ENCODE results near the gene C6orf120. TPM values are rescaled to one million over a fixed set of nuclear protein-coding genes. Genes with fewer than 3 reads are reported as not detected.

The C6orf120 gene
- total and polyA plus RNA-seq, 2 of the 13 experiments (the other 11 are each of a cell fraction or from before 2014, with no cell fraction given): 21.7 to 29.9 TPM

GRCh38 chr6:169724494-169725124 is 22.7 kb downstream of the C6orf120 start, which contains the start of gene PHF10 (continued):
- TF ChIP-seq GLI4 (CRISPR knock-in tag; IDR thresholded peaks at IDR 0.05; ENCODE audit: borderline replicate concordance) (no peak), NPAS2 (CRISPR knock-in tag; IDR thresholded peaks at IDR 0.05; ENCODE audit: borderline replicate concordance) (no peak), ZNF800 (CRISPR knock-in tag; IDR thresholded peaks at IDR 0.05) (0 out of 2 replicates have a peak, but pooled peaks have one; percentile 13), ZNF292 (CRISPR knock-in tag; IDR thresholded peaks at IDR 0.05; ENCODE audit: borderline replicate concordance, low read depth) (no peak; the same call in 1 of the 2 replicates), HNF1A (IDR thresholded peaks at IDR 0.05; ENCODE audit: low read depth) (no peak), HNF1A (CRISPR knock-in tag; IDR thresholded peaks at IDR 0.05; ENCODE audit: borderline replicate concordance) (no peak), ARNT2 (CRISPR knock-in tag; IDR thresholded peaks at IDR 0.05; ENCODE audit: low read depth) (peak; percentile 87), TBX3 (IDR thresholded peaks at IDR 0.05; ENCODE audit: borderline replicate concordance) (no peak), DBP (CRISPR knock-in tag; IDR thresholded peaks at IDR 0.05; ENCODE audit: not compliant biosample characterization) (no peak), ZSCAN25 (CRISPR knock-in tag; IDR thresholded peaks at IDR 0.05) (peak; percentile 80), ZNF788 (CRISPR knock-in tag; IDR thresholded peaks at IDR 0.05; ENCODE audit: borderline replicate concordance) (0 out of 2 replicates have a peak, but pooled peaks have one; percentile 18), MXD3 (CRISPR knock-in tag; IDR thresholded peaks at IDR 0.05) (peak; percentile 86), FOXP1 (IDR thresholded peaks at IDR 0.05) (no peak), FOXP1 (CRISPR knock-in tag; IDR thresholded peaks at IDR 0.05) (no peak), RFX3 (CRISPR knock-in tag; IDR thresholded peaks at IDR 0.05) (no peak), HOXA7 (CRISPR knock-in tag; IDR thresholded peaks at IDR 0.05) (peak; percentile 97), ZNF607 (CRISPR knock-in tag; IDR thresholded peaks at IDR 0.05; ENCODE audit: borderline replicate concordance) (peak; percentile 84), ZNF563 (CRISPR knock-in tag; IDR thresholded peaks at IDR 0.05) (peak; percentile 95), ZBTB10 (CRISPR knock-in tag; IDR thresholded peaks at IDR 0.05; ENCODE audit: borderline replicate concordance) (no peak; the same call in 1 of the 2 replicates), SP140L (CRISPR knock-in tag; IDR thresholded peaks at IDR 0.05; ENCODE audit: borderline replicate concordance) (peak; percentile 1; the same call in 1 of the 2 replicates)
